ENCODE results near the gene VAC14.
A peak's percentile ranks its signal among the peaks of the same experiment; 100 is the strongest.
"Not testable (repeated sequence)": the region's sequence is repeated elsewhere in the genome, so short reads cannot be mapped to it uniquely, and the experiment has no call there.

VAC14 gene

DNA sequence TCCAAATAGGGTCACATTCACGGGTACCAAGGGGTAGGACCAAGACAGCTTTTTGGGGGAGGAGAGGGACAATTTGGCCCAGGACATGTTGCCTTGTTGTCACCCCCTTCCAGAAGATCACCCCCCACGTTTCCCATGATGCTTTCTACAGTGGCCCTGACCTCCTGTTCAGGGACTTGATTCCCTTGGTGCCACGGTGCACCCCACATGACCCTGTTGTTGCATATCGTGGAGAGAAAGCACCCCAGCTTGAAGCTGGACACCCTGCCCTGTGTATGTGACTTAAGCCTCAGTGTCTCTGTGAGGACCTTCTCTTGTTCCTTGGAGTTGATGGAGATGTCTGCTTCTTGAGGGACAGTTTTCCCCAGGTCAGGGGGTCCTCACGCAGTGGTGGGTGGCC lies 142.0 kb downstream of the VAC14 start:
- DNase-seq: no peak

- DNase-seq: no peak
These were observed 143.0 kb downstream of the VAC14 start for GRCh38 chr16:70657956-70658355.

DNA sequence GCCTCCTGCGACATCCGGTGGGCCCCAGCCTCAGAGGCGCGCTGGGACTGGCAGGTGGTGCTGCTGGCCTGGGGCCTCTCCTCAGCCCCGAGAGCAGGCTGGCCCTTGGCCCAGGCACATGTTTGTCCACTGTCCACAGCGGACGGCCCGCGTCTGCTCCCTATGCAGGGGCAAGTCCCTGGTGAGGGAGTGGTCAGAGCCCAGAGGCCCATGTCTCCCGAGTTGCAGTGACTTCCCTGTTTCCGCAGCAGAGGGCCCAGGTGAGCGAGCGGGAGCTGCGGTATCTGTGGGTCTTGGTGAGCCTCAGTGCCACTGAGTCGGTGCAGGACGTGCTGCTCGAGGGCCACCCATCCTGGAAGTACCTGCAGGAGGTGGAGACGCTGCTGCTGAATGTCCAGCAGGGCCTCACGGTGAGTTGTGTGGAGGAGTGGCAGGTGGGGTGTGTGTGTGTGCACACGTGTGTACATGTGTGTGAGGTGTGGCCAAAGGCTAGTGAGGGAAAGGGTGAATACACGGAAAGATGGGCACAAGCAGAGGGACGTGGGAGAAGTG lies 144.2 kb downstream of the VAC14 start:
- DNase-seq: no peak

DNA sequence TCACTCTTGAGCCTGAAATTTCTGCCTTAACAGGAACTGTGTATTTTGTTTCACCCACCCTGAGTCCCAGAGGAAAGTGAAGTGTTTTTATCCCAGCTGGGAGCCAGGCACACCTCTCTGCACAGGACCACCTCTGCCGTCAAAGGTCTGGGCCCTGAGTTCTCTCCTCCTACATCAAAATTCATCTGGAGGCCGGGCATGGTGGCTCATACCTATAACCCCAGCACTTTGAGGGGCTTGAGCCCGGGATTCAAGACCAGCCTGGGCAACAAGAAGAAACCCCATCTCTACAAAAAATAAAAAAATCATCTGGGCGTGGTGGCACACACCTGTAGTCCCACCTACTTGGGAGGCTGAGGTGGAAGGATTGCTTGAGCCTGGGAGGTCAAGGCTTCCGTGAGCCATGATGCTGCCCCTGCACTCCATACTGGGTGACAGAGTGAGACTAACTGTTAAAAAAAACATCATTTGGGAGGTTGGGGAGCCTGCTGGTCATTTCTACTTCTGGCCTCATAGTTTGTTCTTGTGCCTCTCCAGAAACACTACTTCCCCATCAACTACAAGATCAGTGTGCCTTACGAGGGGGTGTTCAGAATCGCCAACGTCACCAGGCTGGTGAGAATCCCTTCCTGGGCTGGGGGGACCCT lies 144.8 kb downstream of the VAC14 start:
- DNase-seq: no peak

GRCh38 chr16:70653809-70654771 lies 146.9 kb downstream of the VAC14 start:
- peak; percentile 9 for DNase-seq

GRCh38 chr16:70653406-70653805 lies 147.6 kb downstream of the VAC14 start:
- no peak for DNase-seq

GRCh38 chr16:70652322-70652721 lies 148.6 kb downstream of the VAC14 start:
- DNase-seq: no peak

DNA sequence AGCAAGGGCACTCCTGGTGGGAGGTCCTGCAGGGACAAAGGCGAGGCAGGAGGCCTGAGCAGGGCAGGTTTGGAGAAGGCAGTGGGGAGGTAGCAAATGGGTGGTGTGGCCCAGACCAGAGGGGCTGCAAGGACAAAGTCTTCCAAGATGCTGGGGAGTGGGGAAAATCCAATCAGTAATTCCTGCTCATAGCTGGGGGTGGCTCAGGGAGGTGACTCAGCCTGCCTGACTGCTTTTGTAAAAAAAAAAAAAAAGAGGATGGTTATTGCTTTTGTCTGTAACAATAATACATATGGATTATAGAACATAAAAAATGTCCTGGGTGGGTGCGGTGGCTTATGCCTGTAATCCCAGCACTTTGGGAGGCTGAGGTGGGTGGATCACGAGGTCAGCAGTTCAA lies 149.4 kb downstream of the VAC14 start:
- DNase-seq: no peak

- no peak for DNase-seq
These were observed 150.7 kb downstream of the VAC14 start for GRCh38 chr16:70650216-70650615.

DNA sequence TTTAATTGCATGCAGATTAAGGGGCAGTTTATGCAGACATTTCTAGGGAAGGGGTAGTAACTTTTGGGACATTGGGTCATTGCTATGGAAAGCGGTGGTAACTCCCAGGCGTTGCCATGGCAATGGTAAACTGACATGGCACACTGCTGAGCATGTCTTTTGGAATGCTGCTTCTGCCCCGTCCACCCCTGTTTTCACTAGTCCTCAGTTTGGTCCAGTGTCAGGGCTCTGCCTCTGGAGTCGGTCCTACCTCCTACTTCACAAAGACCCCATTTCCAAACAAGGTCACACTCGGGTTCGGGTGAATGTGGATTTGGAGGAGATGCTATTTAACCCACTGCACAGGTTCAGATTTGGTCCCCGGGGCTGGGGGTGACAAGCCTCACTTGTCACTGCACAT lies 151.7 kb downstream of the VAC14 start:
- DNase-seq: no peak

- DNase-seq: no peak
These were observed 152.4 kb downstream of the VAC14 start for GRCh38 chr16:70648606-70649005.

- no peak for DNase-seq
These were observed 153.3 kb downstream of the VAC14 start for GRCh38 chr16:70647441-70648359.

- DNase-seq: no peak
These were observed 154.4 kb downstream of the VAC14 start, which contains the start of gene IL34 for GRCh38 chr16:70646260-70647241. Gene IL34 (plus strand): TSS chr16:70646559. CDS start chr16:70646948, 389 bp downstream.

GRCh38 chr16:70644763-70645597 lies 156.0 kb downstream of the VAC14 start:
- DNase-seq: no peak

DNA sequence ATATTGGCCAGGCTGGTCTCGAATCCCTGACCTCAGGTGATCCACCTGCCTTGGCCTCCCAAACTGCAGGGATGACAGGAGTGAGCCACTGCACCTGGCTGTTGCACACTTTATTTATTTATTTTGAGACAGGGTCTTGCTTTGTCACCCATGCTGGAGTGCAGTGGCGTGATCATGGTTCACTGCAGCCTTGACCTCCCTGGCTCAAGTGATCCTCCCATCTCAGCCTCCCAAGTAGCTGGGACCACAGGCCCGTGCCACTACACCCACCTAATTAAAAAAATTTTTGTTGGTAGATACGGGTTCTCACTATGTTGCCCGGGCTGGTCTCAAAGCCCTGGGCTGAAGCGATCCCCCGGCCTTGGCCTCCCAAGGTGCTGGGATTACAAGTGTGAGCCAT lies 157.7 kb downstream of the VAC14 start:
- DNase-seq: not testable (repeated sequence)

GRCh38 chr16:70642633-70643032 lies 158.3 kb downstream of the VAC14 start:
- DNase-seq: no peak

- no peak for DNase-seq
These were observed 161.9 kb downstream of the VAC14 start for GRCh38 chr16:70638814-70639792.

Data from NCI-H774 (cell line).